ENCODE results near the gene SOX5.

GRCh38 chr12:23564451-23565152 is 384.9 kb downstream of the SOX5 start:
- TF ChIP-seq, protein P1, sequence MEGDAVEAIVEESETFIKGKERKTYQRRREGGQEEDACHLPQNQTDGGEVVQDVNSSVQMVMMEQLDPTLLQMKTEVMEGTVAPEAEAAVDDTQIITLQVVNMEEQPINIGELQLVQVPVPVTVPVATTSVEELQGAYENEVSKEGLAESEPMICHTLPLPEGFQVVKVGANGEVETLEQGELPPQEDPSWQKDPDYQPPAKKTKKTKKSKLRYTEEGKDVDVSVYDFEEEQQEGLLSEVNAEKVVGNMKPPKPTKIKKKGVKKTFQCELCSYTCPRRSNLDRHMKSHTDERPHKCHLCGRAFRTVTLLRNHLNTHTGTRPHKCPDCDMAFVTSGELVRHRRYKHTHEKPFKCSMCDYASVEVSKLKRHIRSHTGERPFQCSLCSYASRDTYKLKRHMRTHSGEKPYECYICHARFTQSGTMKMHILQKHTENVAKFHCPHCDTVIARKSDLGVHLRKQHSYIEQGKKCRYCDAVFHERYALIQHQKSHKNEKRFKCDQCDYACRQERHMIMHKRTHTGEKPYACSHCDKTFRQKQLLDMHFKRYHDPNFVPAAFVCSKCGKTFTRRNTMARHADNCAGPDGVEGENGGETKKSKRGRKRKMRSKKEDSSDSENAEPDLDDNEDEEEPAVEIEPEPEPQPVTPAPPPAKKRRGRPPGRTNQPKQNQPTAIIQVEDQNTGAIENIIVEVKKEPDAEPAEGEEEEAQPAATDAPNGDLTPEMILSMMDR (IDR thresholded peaks at IDR 0.05) = no peak
- TF ChIP-seq POLR2AphosphoS5 (IDR thresholded peaks at IDR 0.05) (no peak), POLR2A (IDR thresholded peaks at IDR 0.05) (no peak)

All from breast epithelium (tissue), 3 donors.